Brain pericyte (primary cell): Measurements from ENCODE around the gene AGPAT1.
"Not testable (repeated sequence)": the region's sequence is repeated elsewhere in the genome, so short reads cannot be mapped to it uniquely, and the experiment has no call there.

Source experiments
- DNase-seq: peaks from one replicate; pipeline ENCODE4 v3.0.0-alpha.2; 2012; ENCODE audit warnings: low read depth, low spot score

The AGPAT1 gene

DNA sequence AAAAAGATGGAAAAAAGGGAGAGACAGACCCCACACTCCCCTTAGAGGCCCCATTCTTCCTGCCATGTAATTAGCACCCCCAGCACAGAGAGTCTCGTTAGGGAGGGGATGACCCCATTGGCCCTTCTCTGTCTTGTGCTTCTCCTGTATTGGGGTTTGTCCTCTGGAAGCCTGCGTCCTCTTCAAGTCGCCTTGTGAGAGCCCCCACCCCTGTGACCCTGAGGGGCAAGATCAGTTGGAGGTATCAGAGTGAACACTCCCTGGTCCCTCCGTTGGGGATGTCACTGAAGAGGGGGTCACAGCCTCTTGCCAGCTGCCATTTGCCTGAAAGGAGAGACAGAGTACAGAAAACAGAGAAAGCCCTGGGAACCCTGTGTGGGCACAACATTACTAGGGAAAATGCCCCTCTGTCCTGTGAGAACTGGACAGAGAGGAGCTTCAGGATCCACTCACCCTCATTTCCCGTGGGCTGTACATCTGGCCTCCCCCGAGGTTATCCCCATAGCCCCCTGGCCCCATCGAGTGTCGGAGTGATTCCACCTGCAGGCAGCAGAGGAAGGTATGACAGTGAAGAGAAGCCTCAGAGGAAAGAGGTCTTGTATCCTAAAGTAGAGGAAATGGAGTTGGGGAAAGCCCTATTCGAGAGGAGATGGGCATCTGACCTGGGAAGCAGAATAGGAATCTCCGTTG, 10.4 kb upstream of the AGPAT1 start:
- not testable (repeated sequence) for DNase-seq

GRCh38 chr6:32185681-32186131, 9.8 kb upstream of the AGPAT1 start:
- DNase-seq = not testable (repeated sequence)

DNA sequence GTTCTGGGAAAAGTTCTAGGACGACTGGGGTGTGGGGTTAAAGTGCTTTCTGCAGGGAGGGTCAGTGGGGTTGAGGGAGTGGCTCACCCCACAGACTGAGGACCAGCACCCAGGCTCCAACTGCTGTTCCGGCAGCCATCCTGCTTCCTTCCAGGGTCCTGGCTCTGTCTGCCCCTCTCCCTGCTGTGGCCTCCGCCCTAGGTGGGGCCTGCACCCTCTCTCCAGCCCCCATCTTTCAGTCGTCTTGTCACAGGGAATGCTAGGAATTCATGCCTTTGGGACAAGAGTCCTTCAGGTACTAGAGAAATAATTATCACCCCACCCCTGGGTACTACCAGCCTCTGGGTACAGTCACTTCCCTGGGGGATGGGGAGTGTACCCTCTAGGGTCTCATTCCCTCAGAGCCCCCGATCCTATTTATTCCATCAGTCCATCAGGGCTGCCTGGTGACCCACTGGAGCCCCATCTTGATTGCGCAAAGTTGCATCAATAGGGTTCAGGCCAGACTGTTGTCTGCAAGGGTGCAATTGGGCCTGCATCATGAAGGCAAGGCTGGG, 8.3 kb upstream of the AGPAT1 start, which contains the start of gene AGER:
AGER (minus strand) TSS at position 170 of the 557 bp plus-strand sequence; CDS start at position 139, 31 bp downstream.
- no peak for DNase-seq

DNA sequence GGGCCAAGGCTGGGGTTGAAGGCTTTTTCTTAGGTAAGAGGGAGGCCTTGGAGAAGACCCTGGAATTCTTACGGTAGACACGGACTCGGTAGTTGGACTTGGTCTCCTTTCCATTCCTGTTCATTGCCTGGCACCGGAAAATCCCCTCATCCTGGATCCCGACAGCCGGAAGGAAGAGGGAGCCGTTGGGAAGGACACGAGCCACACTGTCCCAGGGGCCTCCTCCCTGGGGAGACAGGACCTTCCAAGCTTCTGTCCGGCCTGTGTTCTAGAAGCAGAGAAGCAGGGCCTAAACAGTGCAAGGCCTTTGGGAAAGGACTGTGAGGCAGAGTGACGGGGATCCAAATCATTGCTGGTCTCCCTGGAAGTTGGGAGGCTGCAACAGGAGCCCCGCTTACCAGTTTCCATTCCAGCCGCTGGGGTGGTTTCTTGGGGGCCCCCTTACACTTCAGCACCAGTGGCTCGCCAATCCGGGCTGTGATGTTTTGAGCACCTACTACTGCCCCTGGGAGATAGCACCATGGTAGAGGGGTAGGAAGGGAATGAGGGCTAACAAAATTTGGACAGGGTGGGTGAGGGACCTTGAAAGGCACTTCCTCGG, 7.7 kb upstream of the AGPAT1 start:
- no peak for DNase-seq

GRCh38 chr6:32183030-32183429, 7.1 kb upstream of the AGPAT1 start:
- no peak for DNase-seq

GRCh38 chr6:32182555-32182981, 6.7 kb upstream of the AGPAT1 start:
- no peak for DNase-seq

DNA sequence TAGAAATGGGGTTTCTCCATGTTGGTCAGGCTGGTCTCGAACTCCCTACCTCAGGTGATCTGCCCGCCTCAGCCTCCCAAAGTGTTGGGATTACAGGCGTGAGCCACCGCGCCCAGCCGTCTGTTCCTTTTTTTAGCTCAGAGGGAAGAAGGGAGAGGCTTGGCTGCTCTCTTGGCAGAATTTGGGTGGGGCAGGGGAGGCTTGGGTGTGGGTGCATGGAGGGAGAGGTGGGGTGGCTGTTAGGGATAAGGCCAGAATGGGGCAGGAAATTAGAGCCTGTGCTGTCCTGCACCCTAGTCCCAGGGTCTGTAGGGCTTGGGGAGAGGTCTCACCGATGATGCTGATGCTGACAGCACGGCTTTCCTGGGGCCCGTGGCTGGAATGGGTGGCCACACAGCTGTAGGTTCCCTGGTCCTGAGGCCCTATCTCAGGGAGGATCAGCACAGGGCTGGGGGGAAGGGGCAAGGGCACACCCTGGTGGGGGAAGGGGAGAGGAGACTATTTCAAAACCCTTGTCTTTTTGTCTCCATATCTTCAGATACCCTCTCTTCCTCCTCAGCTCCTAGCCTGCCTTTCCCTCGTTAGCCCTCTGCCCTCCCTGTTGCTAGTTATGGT, 6.1 kb upstream of the AGPAT1 start:
- DNase-seq = no peak

DNA sequence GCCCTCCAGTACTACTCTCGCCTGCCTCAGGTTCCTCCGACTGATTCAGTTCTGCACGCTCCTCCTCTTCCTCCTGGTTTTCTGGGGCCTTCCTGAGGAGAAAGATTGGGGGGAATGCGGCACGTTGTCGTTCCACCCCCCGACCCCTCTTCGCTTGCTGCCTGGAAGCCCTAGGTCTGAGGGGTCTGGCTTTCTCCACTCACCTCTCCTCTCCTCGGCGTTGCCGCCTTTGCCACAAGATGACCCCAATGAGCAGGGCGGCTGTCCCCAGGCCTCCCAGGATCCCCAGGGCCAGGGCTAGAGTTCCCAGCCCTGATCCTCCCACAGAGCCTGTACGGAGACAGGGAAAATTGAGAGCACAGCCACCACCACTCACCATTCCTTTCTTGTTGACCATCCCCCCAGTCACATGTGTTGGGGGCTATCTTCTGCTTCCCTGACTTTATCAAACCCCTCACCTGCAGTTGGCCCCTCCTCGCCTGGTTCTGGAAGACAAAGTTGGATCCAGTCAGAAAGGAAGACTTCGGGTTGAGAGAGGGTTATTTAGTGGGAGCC, 5.3 kb upstream of the AGPAT1 start:
- no peak for DNase-seq

- DNase-seq = no peak
These were observed 4.0 kb upstream of the AGPAT1 start for GRCh38 chr6:32179766-32180405.

- DNase-seq = no peak
These were observed 2.9 kb upstream of the AGPAT1 start for GRCh38 chr6:32178547-32179440.

DNA sequence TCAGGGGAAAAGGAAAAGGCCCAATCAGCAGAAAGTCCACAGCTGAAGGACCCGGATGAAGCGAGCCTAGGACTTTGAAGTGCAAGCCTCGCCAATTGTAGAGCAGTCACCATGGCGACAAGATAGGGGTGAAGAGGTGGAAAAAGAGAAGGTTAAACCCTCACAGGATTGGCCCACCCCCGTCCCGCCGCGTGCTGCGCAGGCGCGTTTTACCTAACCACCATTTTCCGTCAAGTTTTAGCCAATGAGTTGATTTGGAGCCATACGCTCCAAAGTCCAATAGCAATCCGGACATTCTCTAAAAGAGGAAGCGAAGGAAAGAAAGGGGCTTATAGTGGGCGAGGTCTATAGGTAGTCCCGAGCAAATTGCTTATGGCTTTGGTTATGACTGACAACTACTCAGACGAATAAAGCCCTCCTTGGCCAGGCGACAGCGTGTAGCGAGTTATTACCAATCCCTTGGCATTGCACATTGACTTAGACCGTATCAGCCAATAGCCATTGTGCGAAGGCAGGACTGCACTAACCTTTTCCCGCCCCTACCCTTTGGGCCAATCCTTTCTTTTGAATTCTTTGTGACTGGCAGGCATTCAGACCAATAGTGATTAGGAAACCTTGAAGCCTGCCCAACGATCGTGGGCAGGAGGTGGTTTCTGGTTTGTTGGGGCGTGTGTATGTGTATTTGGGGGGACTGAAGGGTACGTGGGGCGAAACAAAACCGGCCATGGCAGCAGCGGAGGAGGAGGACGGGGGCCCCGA, 2.1 kb upstream of the AGPAT1 start, which contains the start of gene RNF5:
RNF5 (plus strand) TSS at position 618 of the 759 bp plus-strand sequence; CDS start at position 725, 107 bp downstream.
- peak; percentile 100 for DNase-seq

DNA sequence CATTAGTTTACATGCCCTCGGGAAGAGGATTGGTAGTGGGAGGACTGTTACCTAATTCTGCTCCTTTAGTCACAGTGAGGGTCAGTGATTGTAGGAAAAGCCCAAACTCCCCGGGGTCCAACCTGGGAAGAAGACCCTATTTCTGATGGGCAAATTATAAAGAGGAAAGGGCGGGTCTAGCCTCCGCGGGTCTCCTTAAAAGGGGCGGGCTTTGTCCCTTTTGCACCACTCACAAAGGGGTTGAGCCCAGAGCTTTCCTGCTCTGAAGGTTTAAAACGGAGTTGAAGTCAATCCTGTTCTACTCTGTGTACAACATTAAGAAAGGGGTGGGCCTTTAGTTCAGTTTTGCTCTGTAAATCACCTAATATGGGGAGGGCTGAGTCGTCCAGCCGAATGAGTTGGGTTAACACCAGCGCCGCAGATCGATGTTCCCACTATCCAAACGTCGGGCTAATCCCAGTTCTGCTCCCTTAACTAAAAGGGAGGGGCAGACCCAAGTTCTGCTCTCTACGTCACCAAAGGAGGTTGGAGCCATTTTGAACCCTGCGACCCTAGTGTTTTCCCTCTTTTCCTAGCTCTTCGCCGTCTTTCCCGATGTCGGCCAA, 1.4 kb upstream of the AGPAT1 start:
- DNase-seq = no peak

- no peak for DNase-seq
These were observed 745 bp upstream of the AGPAT1 start for GRCh38 chr6:32176476-32177182.

DNA sequence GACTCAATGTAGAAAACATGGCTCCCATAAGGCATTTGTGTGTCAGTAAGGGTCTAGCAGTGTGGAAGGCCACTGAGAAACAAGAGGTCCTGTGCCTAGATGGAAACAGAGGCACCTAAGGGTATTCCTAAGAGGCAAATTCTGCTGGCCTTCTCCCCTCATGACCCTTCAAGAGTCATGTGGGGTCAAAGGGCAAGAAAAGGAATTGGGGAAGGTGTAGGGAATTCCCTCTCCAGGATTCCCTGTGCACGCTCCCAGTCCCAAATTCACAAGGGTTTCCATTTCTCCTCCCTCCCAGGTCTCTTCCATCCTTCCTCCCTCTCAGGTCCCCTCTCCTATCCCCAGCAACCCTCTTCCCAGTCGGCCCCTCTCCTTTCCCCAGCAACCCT, 568 bp downstream of the AGPAT1 start:
- DNase-seq = no peak

DNA sequence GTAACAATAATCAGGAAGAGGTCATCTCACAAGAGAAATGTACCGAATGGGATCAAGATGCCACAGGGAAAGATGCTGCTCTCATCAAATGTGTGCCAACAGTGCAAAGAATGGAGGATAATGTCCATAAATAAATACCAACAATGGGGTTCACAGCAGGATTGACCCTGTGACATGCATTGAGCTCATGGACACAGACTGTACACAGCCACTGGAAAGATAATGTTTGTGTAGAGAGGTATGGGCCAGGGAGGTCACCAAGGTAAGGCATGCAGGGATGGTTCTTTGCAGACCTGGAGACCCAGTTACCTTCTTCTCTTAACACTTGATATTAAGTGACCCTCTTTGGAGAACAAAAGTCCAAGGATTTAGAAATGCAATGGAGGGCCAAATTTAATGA, 1.5 kb downstream of the AGPAT1 start:
- no peak for DNase-seq

DNA sequence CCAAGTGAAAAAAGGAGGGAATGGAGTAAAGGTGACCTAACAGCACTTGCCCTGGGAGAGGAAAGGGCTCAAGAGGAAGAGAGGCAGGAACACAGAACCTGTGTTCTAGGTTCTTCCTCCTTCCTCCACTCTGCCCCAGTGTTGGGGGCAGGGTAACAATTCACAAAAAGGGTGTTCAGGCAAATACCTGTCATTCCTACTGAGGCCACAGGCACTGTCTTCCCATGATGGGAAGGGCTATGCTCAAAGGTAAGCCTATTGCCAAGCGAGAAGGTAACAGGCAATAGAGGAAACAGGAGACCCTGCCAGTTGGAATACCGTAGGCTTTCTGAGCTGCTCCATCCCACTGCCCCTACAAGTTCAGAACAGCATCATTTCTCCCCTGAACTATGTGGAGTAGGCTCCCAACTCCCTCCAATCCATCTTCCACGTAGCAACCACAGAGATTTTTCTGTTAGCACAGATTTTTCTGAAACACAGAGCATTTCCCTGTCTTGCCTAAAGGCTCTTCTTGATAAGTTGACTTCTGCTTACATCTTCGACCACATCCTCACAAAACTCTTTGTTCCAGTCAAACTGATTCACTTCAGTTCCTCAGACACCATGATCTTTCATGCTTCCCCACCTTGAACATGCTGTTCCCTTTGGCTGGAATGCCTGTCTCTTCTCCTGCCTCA, 2.7 kb downstream of the AGPAT1 start:
- no peak for DNase-seq

DNA sequence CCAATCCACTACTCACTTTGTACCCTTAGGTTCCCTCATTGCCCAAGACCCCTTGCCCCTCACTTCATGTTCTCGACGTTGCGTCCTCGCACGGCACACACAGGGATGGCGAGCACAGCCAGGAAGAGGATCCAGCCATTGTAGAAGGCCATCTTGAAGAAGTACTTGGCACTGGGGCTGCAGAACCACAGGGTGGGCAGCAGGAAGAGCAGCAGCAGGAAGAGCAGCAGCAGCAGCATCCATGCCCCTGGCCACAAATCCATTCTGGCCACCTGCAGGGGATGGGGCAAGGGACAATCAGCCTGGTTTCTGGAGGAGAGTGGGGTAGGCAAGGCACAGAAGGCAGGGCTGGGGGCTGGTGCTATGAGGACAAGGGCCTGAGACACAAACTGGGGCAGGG, 4.7 kb downstream of the AGPAT1 start:
- DNase-seq = no peak

DNA sequence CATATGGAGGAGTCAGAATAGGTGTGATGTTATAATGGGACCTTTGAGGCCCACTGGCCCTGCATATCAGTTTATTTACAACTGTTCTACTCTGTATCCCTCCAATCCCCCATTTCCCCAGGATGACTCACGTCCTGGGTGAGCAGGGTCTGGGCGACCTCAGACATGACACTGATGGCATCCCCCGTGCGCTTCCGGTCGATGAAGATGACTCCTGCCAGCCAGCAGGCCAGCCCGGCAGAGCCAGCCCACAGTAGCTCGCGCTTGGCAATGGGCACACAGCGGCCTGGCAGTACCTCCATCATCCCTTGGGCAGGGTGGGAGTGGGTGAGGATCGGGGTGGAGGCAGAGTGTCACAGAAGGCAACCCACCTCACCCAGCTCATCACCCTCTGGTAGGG, 5.6 kb downstream of the AGPAT1 start:
- no peak for DNase-seq
